HG03520 (cell line): ENCODE data around the gene CEP72.
"Not testable (repeated sequence)": the region's sequence is repeated elsewhere in the genome, so short reads cannot be mapped to it uniquely, and the experiment has no call there.

Experiments
- ATAC-seq: cut with Tn5 transposase; IDR thresholded peaks from one replicate; pipeline ENCODE4 v1.9.1; 2021; ENCODE audit warnings: mild to moderate bottlenecking, moderate library complexity; ENCODE audit not compliant: unreplicated experiment

The CEP72 gene

GRCh38 chr5:610744-611730, 1.1 kb upstream of the CEP72 start:
- ATAC-seq = no peak

- ATAC-seq = peak; percentile 12
Measured at GRCh38 chr5:612498-613424, 621 bp downstream of the CEP72 start.

GRCh38 chr5:616484-617039, 4.4 kb downstream of the CEP72 start:
- no peak for ATAC-seq

GRCh38 chr5:617896-618295, 5.8 kb downstream of the CEP72 start:
- ATAC-seq = no peak

- no peak for ATAC-seq
Measured at GRCh38 chr5:618450-618849, 6.3 kb downstream of the CEP72 start.

GRCh38 chr5:619444-619843, 7.3 kb downstream of the CEP72 start:
- ATAC-seq = no peak

GRCh38 chr5:620152-620551, 8.0 kb downstream of the CEP72 start:
- no peak for ATAC-seq

GRCh38 chr5:620586-621180, 8.5 kb downstream of the CEP72 start:
- ATAC-seq = no peak

GRCh38 chr5:621341-621761, 9.2 kb downstream of the CEP72 start:
- no peak for ATAC-seq

- no peak for ATAC-seq
Measured at GRCh38 chr5:622359-622758, 10.2 kb downstream of the CEP72 start.

GRCh38 chr5:622946-623522, 10.9 kb downstream of the CEP72 start:
- no peak for ATAC-seq

- no peak for ATAC-seq
Measured at GRCh38 chr5:623531-623930, 11.4 kb downstream of the CEP72 start.

GRCh38 chr5:624118-624950, 12.2 kb downstream of the CEP72 start:
- no peak for ATAC-seq

GRCh38 chr5:624951-625230, 12.8 kb downstream of the CEP72 start:
- no peak for ATAC-seq

GRCh38 chr5:625516-625915, 13.4 kb downstream of the CEP72 start:
- no peak for ATAC-seq

- ATAC-seq = no peak
Measured at GRCh38 chr5:626850-627249, 14.7 kb downstream of the CEP72 start.

- no peak for ATAC-seq
Measured at GRCh38 chr5:627840-628239, 15.7 kb downstream of the CEP72 start.

- not testable (repeated sequence) for ATAC-seq
Measured at GRCh38 chr5:628351-629205, 16.4 kb downstream of the CEP72 start.

GRCh38 chr5:633501-633955, 21.4 kb downstream of the CEP72 start:
- ATAC-seq = no peak
